ENCODE results near the gene CLEC1B.

- TF ChIP-seq CTCF (IDR thresholded peaks at IDR 0.05; ENCODE audit: low read length), result no peak
- TF ChIP-seq EZH2phosphoT487 (IDR thresholded peaks at IDR 0.05; ENCODE audit: low read length), result no peak
These were observed 51.2 kb downstream of the CLEC1B start for GRCh38 chr12:9947674-9948073.
